WTC11 (cell line): ENCODE data around the gene WWOX.

Source experiments
- SMAD3 ChIP-seq: sonication (generic); formaldehyde crosslinking; IDR thresholded peaks from 2 replicates; pipeline ENCODE4 v1.8.0; 2022; ENCODE audit warnings: missing genetic modification reagents, mild to moderate bottlenecking, borderline replicate concordance
- SP1 ChIP-seq: sonication (generic); formaldehyde crosslinking; conservative IDR thresholded peaks from 2 replicates; pipeline ENCODE4 v1.8.1; 2022; ENCODE audit warnings: missing genetic modification reagents
- TEAD1 ChIP-seq: sonication (generic); formaldehyde crosslinking; IDR thresholded peaks from 2 replicates; pipeline ENCODE4 v1.8.0; 2022; ENCODE audit warnings: mild to moderate bottlenecking, missing genetic modification reagents
- TEAD4 ChIP-seq: sonication (generic); formaldehyde crosslinking; IDR thresholded peaks from 2 replicates; pipeline ENCODE4 v1.8.0; 2022; ENCODE audit warnings: mild to moderate bottlenecking, missing genetic modification reagents
- TP53 ChIP-seq: sonication (generic); formaldehyde crosslinking; IDR thresholded peaks from 2 replicates; pipeline ENCODE4 v1.8.1; 2023; ENCODE audit warnings: mild to moderate bottlenecking, missing genetic modification reagents
- ZMAT4 ChIP-seq: fragments of 250-450 bp; sonication (Bioruptor Pico); IDR thresholded peaks from 2 replicates; pipeline ENCODE4 v1.9.0; 2021; ENCODE audit warnings: mild to moderate bottlenecking
- TF ChIP-seq, protein P1 (sequence below): fragments of 200-600 bp; IDR thresholded peaks from 2 replicates; pipeline ENCODE4 v1.8.0; 2022; ENCODE audit warnings: antibody characterized with exemption

DNA sequence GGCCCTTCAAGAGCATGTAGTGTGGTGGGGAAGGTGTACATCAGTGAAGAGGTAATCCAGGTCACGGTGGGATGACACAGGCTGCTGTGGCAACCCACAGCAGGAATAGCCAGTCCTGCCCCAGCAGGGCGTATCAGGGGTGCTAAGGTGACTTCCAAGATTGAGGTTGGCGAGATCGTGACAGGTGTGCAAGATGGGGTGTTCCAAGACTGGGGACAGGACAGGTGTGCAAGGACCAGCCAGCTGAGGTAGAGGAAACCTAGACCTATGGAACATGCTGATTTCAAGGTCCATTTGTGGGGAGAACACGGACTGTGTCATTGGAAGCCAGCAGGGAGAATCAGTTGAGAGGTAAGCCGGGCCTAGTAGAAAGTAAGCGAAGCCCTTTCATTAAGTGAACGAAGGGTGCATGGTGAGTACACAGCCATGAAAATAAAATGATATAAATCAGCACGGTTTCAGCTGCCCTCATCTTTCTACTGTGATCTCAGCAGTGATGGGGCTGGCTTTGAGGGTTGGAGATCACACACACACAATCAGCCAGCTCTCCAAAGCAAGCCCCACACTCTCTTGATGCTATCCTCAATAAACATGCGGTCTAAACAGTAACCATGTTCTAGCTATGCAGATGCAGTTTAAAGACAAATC is 497.0 kb downstream of the WWOX start:
- TF ChIP-seq, protein P1, sequence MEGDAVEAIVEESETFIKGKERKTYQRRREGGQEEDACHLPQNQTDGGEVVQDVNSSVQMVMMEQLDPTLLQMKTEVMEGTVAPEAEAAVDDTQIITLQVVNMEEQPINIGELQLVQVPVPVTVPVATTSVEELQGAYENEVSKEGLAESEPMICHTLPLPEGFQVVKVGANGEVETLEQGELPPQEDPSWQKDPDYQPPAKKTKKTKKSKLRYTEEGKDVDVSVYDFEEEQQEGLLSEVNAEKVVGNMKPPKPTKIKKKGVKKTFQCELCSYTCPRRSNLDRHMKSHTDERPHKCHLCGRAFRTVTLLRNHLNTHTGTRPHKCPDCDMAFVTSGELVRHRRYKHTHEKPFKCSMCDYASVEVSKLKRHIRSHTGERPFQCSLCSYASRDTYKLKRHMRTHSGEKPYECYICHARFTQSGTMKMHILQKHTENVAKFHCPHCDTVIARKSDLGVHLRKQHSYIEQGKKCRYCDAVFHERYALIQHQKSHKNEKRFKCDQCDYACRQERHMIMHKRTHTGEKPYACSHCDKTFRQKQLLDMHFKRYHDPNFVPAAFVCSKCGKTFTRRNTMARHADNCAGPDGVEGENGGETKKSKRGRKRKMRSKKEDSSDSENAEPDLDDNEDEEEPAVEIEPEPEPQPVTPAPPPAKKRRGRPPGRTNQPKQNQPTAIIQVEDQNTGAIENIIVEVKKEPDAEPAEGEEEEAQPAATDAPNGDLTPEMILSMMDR = no peak
- TF ChIP-seq TEAD1 (CRISPR knock-in tag) = no peak
- no peak for TF ChIP-seq ZMAT4 (CRISPR knock-in tag)
- TF ChIP-seq TEAD4 (CRISPR knock-in tag) = no peak
- no peak for TF ChIP-seq SP1 (CRISPR knock-in tag)
- TF ChIP-seq SMAD3 (CRISPR knock-in tag) = no peak
- no peak for TF ChIP-seq TP53 (CRISPR knock-in tag)
